HG03064 (cell line): ENCODE measurements around the gene WWC2.

Source experiments
- ATAC-seq: cut with Tn5 transposase; IDR thresholded peaks from one replicate; pipeline ENCODE4 v1.9.1; 2021; ENCODE audit warnings: low read depth; ENCODE audit not compliant: unreplicated experiment

WWC2 gene

GRCh38 chr4:183285886-183286285, 186.8 kb downstream of the WWC2 start:
- ATAC-seq = no peak

DNA sequence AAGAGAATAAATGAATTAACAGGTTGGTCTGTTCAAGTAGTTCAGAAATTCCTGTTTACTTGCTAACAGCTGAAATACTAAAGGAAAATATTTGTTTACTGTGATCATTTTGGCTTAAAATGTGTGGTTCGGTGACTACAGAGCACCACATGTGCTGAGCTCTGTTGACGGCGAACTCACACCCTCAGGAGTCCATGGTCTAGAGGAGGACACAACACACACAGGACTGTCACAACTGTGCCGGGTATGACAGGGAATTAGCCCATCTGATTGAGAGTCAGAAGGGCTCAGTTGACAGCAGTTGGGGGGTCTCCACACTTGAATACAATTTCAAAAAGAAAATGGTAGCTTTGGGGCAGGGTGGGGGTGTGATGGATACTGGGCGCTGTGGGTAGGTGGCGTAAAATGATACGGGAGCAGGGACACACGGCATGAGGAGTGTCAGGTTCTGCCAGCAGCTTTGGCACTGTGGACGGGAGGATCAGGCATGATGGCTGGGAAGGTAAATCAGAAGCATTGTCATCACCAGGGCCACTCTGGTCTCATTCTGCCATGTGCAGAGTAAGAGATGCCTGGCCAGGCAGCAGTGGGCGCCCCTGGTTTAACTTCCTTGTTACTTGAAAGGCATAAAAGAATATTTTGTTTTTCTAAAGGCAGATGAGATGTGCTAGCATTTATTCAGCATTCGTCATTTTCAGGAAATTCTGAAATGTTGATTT, 187.7 kb downstream of the WWC2 start:
- ATAC-seq = no peak

DNA sequence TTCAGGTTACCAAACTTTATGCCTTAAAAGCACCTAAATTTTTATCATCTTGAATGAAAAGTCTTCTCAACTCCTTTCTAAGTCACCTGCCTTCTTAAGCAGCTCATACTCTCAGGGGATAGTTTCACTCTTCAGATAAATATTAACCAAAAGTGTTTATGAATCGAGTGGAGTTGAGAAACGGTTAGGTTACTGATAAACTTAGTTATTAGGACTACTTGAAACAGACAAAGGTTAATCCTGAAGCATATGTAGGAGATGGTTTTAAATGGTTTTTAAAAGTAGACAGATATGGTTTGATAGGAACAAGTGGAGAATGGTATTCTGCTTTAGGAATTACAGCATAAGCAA, 188.2 kb downstream of the WWC2 start:
- peak; percentile 80 for ATAC-seq

GRCh38 chr4:183287677-183288076, 188.6 kb downstream of the WWC2 start:
- peak; percentile 83 for ATAC-seq

GRCh38 chr4:183288955-183289354, 189.9 kb downstream of the WWC2 start:
- ATAC-seq = no peak

- ATAC-seq = no peak
Observed at GRCh38 chr4:183289688-183290087, 190.6 kb downstream of the WWC2 start.

DNA sequence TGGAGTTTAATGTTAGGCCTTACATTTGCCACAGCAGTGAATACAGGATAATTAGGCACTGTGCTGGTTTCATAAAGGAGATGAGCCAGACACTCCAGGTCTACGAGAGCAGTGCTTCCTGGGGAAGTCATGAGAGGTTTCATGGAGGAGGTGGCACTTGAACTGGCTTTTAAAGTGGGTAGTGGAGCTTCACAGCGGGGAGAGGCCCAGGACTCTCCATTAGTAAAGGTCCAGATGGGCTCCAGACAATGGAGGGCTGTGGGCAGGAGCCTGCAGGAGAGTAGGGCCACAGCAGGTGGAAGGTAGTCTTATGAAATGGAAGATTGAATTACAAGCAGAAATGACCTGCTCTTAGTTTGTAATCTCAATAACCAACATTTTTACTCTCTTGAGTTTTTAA, 192.0 kb downstream of the WWC2 start:
- no peak for ATAC-seq

- no peak for ATAC-seq
Observed at GRCh38 chr4:183295711-183296110, 196.7 kb downstream of the WWC2 start.

GRCh38 chr4:183297675-183298074, 198.6 kb downstream of the WWC2 start:
- ATAC-seq = peak; percentile 63

GRCh38 chr4:183299464-183299863, 200.4 kb downstream of the WWC2 start:
- ATAC-seq = no peak

- no peak for ATAC-seq
Observed at GRCh38 chr4:183300070-183300469, 201.0 kb downstream of the WWC2 start.

- ATAC-seq = no peak
Observed at GRCh38 chr4:183300655-183301054, 201.6 kb downstream of the WWC2 start.

DNA sequence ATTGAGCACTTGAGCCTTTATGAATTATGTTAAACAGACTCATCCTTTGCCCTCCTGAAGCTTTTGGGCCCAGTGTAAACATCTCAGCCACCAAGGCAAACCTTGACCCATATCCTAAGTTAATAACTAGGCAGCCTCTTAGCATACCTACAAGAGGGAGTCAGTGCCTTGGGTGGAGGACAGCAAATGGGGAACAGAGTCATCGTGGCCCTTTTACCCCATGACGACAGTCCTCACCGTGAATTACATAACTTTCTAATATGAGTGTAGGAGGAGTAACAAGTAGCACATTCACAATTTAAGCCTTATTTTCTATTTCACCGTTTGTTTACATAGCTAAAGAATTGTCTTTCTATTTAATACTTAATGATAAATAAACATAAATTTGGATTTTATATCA, 204.2 kb downstream of the WWC2 start:
- no peak for ATAC-seq

DNA sequence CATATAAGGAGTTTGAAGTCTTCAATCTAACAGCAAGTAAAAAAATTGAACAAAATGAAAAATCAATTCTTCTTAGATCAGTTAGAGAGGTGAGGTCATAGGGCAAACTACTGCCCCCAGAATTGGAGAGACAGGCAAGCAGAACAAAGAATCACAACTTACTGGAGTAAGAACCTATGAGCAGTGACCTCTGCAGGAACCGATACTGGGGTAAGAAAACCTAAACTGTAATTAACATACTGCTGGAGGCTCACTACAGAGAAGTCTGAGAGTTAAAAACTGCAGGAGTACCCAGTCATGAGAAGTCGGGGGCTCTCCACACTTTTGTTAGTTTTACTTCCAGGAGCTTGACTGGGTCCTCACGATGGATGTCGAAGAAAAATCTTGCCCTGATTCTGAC, 205.0 kb downstream of the WWC2 start:
- ATAC-seq = no peak

GRCh38 chr4:183304538-183304937, 205.5 kb downstream of the WWC2 start:
- no peak for ATAC-seq

GRCh38 chr4:183306811-183307210, 207.8 kb downstream of the WWC2 start:
- ATAC-seq = no peak

DNA sequence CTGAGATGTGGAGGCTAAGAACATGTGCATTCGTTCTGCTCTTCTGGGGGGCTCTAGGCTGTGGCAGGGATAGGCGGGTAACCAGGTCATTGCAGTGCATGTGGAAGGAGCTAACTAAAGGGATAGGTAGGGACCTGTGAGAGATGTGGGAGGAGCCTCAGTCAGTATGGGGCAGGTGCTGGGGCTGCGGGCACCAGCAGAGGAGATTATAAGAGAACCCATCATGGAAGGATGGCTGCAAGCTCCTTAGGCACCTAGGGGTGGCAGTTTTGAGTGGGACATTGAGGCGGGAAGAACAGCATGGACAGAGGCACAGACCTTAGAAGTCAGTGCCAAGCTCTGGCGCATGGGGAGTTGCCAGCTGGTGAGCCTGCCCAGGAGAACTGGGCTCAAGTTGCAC, 213.8 kb downstream of the WWC2 start:
- no peak for ATAC-seq

GRCh38 chr4:183314336-183314735, 215.3 kb downstream of the WWC2 start:
- ATAC-seq = no peak

GRCh38 chr4:183314806-183315205, 215.7 kb downstream of the WWC2 start:
- ATAC-seq = no peak

DNA sequence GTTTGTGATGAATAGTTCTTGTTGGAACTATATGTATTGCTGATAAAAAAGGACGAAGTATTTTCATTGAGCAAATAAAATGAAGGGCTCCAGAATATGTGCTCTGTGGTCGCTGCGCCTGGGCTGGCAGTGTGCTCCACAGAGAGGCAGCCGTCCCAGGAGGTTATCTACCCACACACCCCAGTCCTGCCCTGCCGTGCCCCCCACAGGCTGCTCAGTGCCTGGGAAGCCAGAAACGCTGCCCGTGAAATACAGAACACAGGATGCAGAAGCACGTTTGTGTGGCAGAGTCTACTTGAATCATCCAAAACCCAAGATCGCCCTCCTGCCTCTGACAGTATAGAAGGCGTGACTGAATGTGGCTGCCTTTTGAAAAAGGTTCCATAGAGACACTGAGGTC, 219.6 kb downstream of the WWC2 start:
- ATAC-seq = no peak

- no peak for ATAC-seq
Observed at GRCh38 chr4:183320211-183321059, 221.4 kb downstream of the WWC2 start, which contains the start of gene CLDN22. CLDN22 (minus strand) TSS chr4:183320276; CDS start chr4:183320218, 58 bp downstream.

GRCh38 chr4:183321079-183321478, 222.0 kb downstream of the WWC2 start:
- peak; percentile 74 for ATAC-seq
